ENCODE results near the gene TP53AIP1.
A peak's percentile ranks its signal among the peaks of the same experiment; 100 is the strongest.
"Not testable (repeated sequence)": the region's sequence is repeated elsewhere in the genome, so short reads cannot be mapped to it uniquely, and the experiment has no call there.

The TP53AIP1 gene

GRCh38 chr11:128924104-128924503, 18.6 kb downstream of the TP53AIP1 start:
- no peak for DNase-seq

- no peak for DNase-seq
Measured at GRCh38 chr11:128921793-128922192, 20.9 kb downstream of the TP53AIP1 start.

DNA sequence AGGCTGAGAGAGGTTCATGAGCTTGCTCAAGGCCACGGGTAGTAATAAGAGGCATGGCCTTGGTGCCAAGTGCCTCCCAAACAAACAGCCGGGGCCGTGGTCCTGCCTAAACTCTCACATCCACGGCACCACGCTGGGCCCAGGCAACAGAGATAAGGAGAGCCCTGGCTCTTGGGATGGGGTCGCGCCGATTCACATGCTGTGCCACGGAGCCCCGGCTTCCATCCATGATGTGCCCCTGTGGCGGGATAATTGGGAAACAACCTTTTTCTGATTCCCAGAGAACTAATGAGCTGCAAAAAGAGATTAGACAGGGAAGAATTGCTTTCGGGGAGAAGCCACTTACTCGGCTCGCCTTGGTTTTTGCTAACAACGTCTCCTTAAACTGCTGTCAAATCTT, 22.0 kb downstream of the TP53AIP1 start:
- no peak for DNase-seq

GRCh38 chr11:128919635-128920034, 23.0 kb downstream of the TP53AIP1 start:
- not testable (repeated sequence) for DNase-seq

DNA sequence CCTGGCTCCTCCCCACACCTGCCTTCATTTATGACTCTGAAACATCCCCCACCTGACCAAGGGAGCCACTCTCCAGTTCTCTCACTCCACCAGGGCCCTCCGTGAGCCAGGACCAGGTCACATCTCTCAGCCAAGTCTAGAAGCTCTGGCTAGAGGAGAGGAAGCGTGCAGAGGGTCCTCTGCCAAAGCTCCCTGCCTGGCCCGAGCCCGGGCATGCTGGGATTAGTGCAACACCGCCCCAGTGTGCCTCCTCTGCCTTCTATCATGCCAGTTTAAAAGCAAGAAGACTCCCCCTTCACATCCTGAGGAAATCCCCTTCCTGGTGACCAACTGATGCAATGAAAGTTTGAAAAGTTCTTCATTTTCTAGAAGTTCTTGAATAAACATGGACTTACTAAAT, 23.5 kb downstream of the TP53AIP1 start:
- DNase-seq: no peak

GRCh38 chr11:128917144-128917724, 25.4 kb downstream of the TP53AIP1 start:
- no peak for DNase-seq

GRCh38 chr11:128916681-128917080, 26.0 kb downstream of the TP53AIP1 start:
- DNase-seq: no peak

DNA sequence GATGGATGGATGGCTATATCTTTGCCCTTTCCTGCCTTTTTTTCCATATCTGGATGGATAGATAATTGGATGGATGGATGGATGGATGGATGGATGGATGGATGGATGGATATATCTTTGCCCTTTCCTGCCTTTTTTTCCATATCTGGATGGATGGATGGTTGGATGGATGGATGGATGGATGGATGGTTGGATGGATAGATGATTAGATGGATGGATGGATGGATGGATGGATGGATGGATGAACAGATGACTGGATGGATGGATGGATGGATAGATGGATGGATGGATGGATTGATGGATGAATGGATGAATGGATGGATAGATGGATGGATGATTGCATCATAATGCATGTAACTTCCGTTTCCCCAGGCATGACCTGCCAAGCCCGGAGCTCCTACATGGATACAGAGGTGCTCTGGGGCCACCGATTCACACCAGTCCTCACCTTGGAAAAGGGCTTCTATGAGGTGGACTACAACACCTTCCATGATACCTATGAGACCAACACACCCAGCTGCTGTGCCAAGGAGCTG, 26.6 kb downstream of the TP53AIP1 start:
- DNase-seq: no peak

GRCh38 chr11:128915149-128915521, 27.5 kb downstream of the TP53AIP1 start:
- DNase-seq: no peak

- DNase-seq: no peak
Measured at GRCh38 chr11:128914216-128915148, 28.2 kb downstream of the TP53AIP1 start.

DNA sequence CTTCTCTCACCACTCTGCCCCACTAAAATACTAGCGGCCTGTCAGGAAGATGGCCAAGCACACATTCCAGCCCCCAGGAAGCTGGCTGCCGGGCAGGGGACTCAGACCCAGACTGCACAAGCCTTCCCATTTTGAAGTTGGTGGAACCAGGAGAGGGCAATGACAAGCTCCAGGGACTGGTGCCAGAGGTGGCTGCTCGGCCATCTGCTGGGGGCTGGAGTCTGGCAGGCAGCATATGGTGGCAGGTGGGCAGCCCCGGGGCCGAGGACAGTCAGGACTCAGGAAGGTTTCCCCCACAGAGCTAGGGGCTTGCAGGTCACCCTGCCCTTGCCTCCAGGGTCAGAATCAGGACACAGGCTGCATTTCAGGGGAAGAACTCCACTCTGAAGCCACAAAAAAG, 28.9 kb downstream of the TP53AIP1 start:
- no peak for DNase-seq

DNA sequence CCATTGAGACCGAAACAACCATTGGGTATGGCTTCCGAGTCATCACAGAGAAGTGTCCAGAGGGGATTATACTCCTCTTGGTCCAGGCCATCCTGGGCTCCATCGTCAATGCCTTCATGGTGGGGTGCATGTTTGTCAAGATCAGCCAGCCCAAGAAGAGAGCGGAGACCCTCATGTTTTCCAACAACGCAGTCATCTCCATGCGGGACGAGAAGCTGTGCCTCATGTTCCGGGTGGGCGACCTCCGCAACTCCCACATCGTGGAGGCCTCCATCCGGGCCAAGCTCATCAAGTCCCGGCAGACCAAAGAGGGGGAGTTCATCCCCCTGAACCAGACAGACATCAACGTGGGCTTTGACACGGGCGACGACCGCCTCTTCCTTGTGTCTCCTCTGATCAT, 31.0 kb downstream of the TP53AIP1 start:
- no peak for DNase-seq

GRCh38 chr11:128911239-128911638, 31.4 kb downstream of the TP53AIP1 start:
- DNase-seq: no peak

GRCh38 chr11:128910576-128910975, 32.1 kb downstream of the TP53AIP1 start:
- DNase-seq: no peak

- DNase-seq: no peak
Measured at GRCh38 chr11:128909438-128910125, 33.1 kb downstream of the TP53AIP1 start.

DNA sequence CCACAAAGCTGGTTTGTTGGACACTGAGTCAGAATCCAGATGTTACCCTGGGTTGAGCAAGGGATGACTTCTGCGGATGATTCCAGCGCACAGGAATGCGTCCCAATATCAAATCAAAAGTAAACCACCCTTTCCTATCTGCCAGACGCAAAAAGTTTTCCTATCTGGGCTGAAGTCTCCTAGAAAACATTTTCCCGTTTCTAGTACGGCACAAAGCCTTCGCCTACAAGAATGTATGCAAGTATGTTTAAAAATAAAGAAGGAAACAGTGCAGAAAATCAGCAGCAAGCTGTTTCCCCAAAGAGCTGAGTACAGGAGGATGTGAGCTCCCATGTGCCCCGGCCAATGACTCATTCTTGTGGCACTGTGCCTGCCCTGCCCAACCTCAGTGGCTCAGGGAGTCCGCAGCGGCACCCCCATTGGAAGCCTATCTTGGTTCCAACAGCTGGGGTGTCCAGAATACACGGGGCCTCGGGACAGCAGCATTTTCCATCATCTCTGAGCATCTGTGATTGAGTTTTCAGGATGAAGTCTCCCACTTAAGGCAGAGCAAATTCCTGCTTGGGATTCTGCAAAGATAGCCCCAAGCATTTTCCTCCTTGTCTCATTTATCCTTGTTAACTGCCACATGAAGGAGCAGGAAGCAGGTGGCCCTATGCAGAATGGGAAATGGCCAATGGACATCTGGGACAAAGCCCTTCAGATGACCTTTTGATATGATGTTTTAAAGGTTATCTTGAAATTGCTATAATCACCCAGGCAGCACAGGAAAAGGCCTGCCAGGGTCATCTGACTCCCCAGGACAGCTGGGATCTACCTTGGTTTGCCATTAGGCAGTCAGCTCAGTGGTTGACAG, 34.1 kb downstream of the TP53AIP1 start:
- DNase-seq: peak; percentile 50

DNA sequence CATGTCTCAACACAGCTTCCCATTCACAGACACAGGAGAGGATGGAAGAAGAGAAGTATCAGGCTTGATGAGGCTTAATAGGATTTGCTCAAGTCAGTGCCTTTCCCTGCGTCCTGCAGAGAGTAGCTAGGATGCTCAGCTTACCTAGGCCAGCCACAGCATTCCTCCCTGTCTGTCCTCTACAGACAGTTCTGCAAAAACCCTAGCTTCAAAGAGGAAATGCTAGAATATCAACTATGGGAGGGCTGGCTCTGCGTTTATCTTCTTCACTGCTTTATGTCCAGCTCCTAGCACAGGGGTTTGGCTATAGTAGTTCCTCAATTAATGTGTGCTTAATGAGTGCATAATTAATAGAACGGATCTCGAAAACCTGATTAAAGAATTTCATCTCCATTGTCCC, 35.1 kb downstream of the TP53AIP1 start:
- no peak for DNase-seq

DNA sequence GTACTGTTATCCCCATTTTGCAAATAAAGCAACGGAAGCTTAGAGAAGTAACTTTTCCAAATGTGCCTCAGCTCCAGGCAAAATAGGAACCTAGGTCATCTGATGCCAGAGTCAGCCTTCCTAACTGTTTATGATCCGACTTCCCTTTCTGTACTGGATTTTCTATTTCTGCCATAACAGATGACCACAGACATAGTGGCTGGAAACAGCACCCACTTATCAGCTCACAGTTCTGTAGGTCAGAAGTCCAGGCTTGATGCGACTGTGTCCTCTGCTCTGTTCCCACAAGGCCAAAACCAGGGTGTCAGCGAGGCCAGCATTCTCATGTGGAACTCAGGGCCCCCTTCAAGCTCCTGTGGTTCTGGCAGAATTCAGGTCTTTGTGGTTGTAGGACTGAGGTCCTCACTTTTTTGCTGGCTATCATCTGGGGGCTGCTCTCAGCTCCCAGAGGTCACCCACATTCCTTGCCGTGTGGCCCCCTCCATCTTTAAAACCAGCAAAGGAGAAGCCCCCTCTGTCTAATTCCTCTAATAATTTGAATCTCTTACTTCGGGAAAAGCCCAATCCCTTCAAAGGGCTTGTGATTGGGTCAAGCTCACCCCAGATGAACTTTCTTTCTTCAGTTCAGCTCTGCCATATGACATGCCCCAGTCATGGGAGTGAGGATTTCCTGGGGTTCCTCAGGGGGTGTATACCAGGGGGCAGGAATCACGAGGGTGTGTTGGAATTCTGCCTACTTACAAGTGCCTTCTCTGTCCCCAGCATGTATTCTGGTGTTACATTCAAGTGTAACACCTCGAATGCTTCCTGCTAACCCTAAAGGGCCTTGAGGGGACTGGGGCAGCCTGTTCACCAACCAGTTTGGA, 36.3 kb downstream of the TP53AIP1 start:
- DNase-seq: no peak

DNA sequence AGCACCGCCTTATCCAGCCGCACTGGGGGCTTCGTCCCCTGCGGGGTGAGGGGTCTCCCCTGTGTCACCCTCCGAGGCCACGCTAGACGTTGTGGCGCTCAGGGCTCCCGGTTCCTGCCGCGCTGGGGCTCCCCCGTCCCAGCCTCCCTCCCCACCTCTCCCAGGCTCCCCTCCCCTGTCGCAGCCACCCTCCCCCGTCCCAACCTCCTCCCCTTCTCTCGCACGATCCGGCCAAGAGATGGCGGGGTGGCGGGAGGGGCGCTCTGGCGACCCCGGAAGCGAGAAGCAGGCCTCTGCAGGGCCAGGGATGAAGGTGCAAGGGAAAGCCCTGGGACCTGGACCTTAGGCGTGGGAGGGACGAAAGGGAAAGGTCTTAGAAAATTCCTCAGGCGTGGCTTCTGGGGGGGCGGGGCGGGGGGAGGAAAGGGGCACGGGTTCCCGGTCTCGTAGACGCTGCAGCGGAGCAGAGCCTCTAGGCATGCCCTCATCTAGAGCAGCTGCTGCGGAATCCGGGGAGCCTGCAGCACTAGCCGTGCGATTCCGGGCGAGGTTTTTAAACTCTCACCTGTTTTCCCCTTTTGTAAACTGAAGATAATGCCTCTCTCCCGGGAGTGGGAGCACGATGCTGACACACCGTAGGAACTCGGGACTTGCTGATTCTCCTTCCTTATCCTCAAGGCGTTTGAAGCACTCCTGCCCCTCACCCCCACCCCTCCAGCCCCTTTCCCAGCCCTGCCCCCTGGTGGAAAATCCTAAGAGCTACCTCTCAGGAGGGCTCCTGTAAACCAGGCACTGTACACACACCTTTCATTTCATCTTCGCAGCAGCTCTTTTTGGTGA, 37.1 kb downstream of the TP53AIP1 start:
- peak; percentile 55 for DNase-seq

DNA sequence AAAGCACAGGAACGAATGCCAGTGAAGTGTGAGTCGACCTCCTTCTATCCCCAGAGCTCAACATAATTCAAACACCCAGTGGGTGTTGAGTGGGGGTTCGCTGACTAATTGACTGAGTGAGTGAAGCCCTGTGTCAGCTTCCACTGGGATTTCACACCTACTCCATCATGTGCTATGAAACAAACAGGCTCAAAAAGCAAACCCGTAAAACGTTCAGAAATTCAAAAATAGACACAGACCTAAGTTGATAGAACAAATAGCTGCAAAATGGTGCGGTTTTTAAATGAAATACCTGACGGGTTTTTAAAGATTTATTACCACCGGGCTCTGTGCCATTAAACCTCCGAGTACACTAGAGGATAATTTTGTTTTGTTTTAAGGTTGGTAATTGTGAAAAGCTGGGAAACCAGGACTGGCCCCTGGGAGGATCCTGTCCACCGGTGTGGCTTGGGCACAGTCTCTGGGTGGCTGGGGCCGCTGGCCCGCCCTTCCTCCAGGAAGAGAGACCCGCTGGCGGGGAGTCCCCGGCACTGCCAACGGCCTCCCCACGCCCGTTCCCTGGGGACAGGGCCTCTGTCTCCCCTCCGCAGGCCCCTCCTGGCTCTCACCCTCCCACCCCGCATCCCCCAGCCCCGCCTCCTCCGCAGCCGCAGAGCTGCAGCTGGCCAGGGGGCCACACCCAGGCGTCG, 37.9 kb downstream of the TP53AIP1 start:
- peak; percentile 62 for DNase-seq

Data from right hindlimb (tissue), 1 donor.